Right lung (tissue), 10 donors: ENCODE results near the gene FRA10AC1. TPM values are rescaled to one million over a fixed set of nuclear protein-coding genes. Genes with fewer than 3 reads are reported as not detected.

Source experiments
- DNase-seq, 2 donors: peaks; one replicate each; pipeline ENCODE4 v3.0.0-alpha.2; 2013
- long read RNA-seq, 8 donors: transcript quantifications; one replicate each; lab custom pipeline, GENCODE V29; 2026
- polyA plus RNA-seq, 5 donors: library from polyadenylated mRNA; unstranded; fragments of 120-200 nt; gene quantifications; one replicate each; pipeline versions ENCODE4 v1.2.1 to v1.2.3, GENCODE V29; 2013; ENCODE audit warnings: inconsistent platforms in 1 of 5, low replicate concordance in 1 of 5; ENCODE audit not compliant: insufficient read length in 5 of 5, insufficient read depth in 1 of 5

Gene FRA10AC1, protein sequence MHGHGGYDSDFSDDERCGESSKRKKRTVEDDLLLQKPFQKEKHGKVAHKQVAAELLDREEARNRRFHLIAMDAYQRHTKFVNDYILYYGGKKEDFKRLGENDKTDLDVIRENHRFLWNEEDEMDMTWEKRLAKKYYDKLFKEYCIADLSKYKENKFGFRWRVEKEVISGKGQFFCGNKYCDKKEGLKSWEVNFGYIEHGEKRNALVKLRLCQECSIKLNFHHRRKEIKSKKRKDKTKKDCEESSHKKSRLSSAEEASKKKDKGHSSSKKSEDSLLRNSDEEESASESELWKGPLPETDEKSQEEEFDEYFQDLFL
- polyA plus RNA-seq = 10 to 100 TPM; 36.9 to 65.1 (median 55.8) TPM
- long read RNA-seq, donor 1, full-length matches to known transcripts = 12 of 33 reads
- long read RNA-seq, donor 1, partial matches to known transcripts = 21 of 33 reads
- long read RNA-seq, donor 1, other reads (novel, unspliced or antisense) = 0 of 33 reads
- long read RNA-seq, donor 2, partial matches to known transcripts = 0 of 4 reads
- long read RNA-seq, donor 2, other reads (novel, unspliced or antisense) = 0 of 4 reads
- long read RNA-seq, donor 3, full-length matches to known transcripts = 8 of 18 reads
- long read RNA-seq, donor 3, partial matches to known transcripts = 10 of 18 reads
- long read RNA-seq, donor 3, other reads (novel, unspliced or antisense) = 0 of 18 reads
- long read RNA-seq, donor 4, full-length matches to known transcripts = 7 of 12 reads
- long read RNA-seq, donor 4, partial matches to known transcripts = 5 of 12 reads
- long read RNA-seq, donor 4, other reads (novel, unspliced or antisense) = 0 of 12 reads
- long read RNA-seq, donor 5, full-length matches to known transcripts = 13 of 45 reads
- long read RNA-seq, donor 5, partial matches to known transcripts = 32 of 45 reads
- long read RNA-seq, donor 5, other reads (novel, unspliced or antisense) = 0 of 45 reads
- long read RNA-seq, donor 6, full-length matches to known transcripts = 9 of 51 reads
- long read RNA-seq, donor 6, partial matches to known transcripts = 42 of 51 reads
- long read RNA-seq, donor 6, other reads (novel, unspliced or antisense) = 0 of 51 reads
- long read RNA-seq, donor 7, full-length matches to known transcripts = 3 of 13 reads
- long read RNA-seq, donor 7, partial matches to known transcripts = 10 of 13 reads
- long read RNA-seq, donor 7, other reads (novel, unspliced or antisense) = 0 of 13 reads
- long read RNA-seq, donor 8, full-length matches to known transcripts = 5 of 5 reads
- long read RNA-seq, donor 8, partial matches to known transcripts = 0 of 5 reads
- long read RNA-seq, donor 8, other reads (novel, unspliced or antisense) = 0 of 5 reads

DNA sequence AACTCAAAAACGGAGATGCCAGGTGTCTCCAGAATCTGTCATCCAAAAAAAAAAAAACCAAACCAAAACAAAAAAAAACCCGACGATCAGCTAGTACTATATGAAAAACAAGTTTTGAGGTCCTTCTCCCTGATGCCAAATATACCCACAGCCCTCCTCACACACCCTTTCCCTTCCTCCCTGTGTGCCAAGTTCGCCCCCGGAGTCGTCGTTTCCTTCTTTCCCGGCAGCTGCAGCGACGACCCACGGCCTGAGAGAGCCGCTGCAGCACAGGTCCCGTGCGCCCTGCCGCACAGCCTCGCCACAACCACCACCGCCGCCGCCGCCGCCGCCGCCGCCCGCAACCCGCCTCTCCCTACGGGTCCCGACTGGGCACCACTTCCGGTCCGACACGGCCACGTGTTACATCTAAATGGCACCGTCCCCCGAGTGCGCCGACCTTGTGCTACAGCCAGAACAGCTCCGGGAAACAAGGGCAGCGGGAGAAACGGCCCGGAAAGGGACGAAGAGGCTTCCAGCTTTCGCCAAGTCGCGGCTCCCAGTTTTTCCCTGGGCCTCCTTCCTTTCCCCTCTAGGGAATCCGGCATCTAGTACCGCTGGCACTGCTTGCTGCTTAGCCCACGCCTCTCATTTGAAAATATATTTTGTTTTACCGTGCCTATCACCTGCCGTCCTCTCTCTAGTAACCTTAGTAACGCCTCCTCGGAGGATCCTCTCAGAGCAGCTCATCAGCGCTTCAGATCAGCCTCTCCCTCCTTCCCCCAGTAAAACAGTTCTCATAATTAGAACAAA lies at the start of gene FRA10AC1:
TSS of gene FRA10AC1 (minus strand) at position 383 of the 792 bp plus-strand sequence. CDS start 2,486 bp downstream, outside the sequence.
- DNase-seq = peak; percentile 91 to 93

DNA sequence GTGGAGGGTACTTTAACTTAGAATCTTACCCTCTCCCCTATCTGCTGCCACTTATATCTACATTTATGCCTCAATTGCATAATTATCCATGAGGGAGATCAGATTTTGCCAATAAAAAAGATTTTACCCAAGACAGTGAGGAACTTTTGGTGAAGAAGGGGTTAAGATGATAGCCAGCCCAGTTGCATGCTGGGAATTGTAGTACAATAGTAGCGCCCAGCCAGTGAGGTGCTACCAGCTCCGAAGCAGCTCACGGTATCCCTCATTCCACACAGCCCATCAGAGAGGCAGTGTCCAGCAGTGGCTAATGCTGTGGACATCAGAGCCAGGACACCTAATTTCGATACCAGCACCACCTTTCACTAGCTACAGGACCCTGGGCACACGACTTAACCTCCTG lies 49.4 kb upstream of the FRA10AC1 start:
- no peak for DNase-seq

- no peak for DNase-seq
Measured at GRCh38 chr10:93751124-93751523, 48.7 kb upstream of the FRA10AC1 start.

DNA sequence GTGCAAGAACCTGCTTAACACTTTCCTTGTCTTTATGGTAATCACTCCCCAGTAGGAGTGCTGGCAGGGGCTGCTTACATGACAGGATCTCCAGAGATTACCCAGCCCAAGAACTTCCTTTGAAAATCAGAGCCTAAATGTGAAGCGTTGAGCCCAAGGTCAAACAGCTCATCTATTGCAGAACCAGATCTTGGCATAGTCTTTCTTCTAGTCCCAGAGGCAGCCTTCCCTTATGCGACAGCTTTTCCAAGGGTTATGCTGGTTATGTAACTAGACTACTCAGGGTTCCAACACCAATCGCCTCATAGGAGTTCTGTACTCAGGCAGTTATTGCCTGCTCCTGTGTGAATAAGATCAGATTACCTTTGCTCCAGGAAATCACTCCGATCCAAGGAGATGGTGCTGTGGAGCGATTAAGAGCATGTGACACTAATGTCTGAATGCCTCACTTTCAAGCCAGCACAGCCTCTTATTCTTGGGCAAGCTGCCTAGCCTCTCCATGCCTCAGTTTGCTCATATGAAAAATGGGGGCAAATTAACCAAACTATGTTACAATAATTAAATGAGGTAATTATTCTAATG lies 46.9 kb upstream of the FRA10AC1 start:
- no peak for DNase-seq

DNA sequence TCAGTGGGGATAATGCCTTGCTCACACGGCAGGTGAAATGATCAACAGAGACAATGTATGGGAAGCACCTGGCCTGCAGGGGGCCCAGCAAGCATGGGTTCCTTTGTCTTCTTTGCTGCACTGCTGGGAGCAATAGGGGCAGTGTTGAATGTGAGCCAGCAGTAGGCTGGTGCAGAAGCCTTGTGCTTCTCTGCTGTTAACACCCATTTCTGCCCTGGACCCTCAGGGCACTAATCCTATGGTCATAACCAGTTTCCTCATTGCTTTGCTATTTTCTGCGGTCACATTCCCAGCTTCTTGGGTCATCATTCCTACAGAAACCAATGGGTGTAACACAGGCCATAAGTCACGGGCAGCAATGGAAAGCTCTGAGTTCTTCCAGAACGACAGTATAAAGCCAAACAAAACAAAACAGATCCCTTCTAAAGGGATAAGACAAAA lies 44.5 kb upstream of the FRA10AC1 start:
- no peak for DNase-seq

DNA sequence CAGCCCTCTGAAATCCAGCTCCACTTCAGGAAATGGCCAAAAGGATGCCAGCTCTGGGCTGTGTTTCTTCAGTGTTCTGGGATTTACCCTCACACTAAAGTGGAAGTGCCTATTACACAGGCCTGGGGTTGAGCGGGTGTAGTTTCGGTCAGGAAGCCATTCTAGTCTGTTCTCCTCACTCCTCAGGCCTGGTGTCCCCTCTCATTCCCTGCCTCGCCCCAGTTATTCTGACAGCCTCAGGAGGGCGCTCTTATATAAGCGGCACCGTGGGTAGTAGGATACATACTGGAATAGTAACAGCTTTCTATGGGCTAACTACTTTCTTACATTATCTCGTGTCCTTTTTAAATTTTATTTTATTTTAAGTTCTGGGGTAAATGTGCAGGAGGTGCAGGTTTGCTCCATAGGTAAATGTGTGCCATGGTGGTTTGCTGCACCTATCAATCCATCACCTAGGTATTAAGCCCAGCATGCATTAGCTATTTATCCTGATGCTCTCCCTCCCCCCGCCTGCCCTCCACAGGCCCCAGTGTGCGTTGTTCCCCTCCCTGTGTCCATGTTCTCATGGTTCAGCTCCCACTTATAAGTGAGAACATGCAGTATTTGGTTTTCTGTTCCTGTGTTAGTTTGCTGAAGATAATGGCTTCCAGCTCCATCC lies 43.1 kb upstream of the FRA10AC1 start:
- DNase-seq = no peak

DNA sequence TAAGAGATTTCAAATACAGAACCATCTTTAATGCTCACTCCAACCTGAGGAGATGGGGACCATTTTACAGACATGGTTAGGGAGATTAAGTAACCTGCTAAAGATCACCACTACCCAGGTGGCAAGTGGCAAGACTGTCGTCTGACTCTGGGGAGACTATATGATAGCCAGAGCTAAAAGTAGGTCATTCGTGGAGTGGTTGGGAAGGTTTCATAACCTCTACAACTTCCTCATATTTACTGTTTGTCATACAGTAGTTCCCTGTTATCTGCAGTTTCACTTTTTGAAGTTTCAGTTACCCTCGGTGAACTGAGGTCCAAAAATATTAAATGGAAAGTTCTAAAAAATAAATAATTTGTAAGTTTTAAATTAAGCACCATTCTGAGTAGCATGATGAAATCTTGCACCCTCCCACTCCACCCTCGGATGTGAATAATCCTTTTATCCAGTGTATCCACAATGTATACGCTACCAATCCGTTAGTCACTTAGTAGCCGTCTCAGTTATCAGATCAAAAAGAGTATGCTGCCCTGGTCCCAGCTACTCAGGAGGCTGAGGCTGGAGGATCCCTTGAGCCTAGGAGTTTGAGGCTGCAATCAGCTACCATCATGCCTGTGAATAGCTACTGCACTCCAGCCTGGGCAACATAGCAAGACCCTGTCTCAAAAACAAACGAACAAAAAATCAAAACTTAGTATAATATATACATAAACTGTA lies 40.4 kb upstream of the FRA10AC1 start:
- DNase-seq = no peak

- DNase-seq = no peak
Measured at GRCh38 chr10:93741367-93741766, 39.0 kb upstream of the FRA10AC1 start.

DNA sequence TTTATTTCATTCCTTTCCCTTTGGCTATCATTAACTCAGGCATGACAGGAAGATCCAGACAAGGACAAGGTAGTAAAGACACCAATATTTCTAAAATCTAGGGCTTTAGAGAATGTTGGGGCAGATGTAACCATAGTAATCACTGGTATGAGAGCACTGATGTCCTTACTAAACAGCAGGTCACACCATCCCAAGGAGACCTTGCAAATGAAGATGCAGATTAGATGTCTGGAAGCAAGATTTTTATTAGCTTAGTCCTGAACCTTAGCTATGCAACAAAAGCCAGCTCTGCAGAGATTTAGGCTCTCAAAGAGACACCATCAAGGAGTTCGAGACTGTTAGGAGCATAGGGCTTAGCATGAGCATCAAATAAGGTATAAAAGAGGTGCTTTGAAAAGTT lies 23.6 kb upstream of the FRA10AC1 start:
- no peak for DNase-seq

GRCh38 chr10:93723153-93723552 lies 20.8 kb upstream of the FRA10AC1 start:
- DNase-seq = no peak

GRCh38 chr10:93722550-93722949 lies 20.2 kb upstream of the FRA10AC1 start:
- DNase-seq = no peak

GRCh38 chr10:93719901-93720300 lies 17.5 kb upstream of the FRA10AC1 start:
- DNase-seq = no peak

DNA sequence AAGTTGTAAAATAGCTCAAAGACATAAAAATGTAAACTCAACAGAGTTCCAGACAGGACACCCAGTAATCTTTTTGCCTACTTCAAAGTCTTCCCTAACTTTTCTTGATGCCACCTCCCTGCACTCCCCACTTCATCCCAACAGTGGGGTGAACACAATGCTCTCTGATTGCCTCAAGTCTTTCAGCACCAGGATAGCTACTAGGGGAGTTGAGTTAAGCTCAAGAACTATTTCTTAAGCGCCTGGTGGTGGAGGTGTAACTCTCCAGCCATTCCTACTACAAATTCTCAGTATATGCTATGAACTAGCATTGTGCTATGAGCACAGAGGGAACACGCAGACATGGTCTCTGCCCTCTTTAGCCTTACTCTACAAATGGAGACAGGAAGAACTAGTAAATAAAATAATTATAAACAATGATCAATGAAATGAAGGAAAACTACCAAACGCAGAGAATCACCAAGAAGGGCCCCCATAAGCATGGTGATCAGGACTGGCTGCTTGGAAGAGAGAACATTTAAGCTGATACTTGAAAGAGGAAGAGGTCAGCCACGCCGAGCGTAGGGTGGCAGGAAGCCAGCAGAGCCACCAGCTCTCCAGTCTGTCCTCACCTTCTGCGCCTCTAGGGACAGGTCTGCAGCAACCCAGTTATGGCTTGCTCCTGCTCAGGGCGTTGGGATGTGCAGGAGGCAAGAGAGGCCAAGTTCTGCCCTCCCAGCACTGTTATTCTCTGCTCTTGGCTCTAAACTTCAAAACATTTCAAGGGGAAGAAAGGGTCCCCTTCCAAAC lies 16.7 kb upstream of the FRA10AC1 start:
- DNase-seq = no peak

GRCh38 chr10:93716766-93717165 lies 14.4 kb upstream of the FRA10AC1 start:
- DNase-seq = no peak

- DNase-seq = no peak
Measured at GRCh38 chr10:93715345-93715744, 13.0 kb upstream of the FRA10AC1 start.

- no peak for DNase-seq
Measured at GRCh38 chr10:93712593-93712992, 10.2 kb upstream of the FRA10AC1 start.

GRCh38 chr10:93711891-93712290 lies 9.5 kb upstream of the FRA10AC1 start:
- no peak for DNase-seq

DNA sequence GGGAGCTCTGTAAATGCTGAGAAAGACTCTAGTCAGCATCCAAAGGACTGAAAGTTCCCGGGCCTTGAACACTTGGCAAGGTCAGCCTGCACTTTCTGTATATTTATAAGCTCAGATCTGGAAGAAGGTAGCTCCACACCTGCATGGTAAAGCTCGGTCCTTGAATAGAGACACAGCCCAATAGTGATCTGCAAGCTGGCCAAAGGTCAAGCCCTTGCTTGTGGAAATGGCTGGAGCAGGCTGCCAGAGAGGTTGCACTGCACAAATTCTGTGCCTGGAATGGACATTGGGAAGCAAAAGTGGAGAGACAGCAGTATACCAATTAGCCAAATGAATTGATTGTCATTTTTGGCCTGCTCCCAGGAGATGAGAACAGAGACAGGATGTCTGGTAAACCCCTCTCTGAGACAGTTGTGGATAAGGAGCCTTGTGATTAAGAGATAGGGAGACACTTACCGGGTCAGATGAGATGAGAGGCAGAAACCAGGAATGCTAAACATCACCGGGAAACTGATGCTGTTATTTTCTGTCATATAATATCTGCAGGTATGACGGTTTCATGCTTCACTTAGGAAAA lies 8.0 kb upstream of the FRA10AC1 start:
- DNase-seq = no peak
